HG02571 (cell line): ENCODE measurements around the gene TMEM107.
A peak's percentile ranks its signal among the peaks of the same experiment; 100 is the strongest.

Source experiments
- ATAC-seq: cut with Tn5 transposase; IDR thresholded peaks from one replicate; pipeline ENCODE4 v1.9.1; 2021; ENCODE audit warnings: mild to moderate bottlenecking, moderate library complexity; ENCODE audit not compliant: unreplicated experiment

TMEM107 gene

GRCh38 chr17:8138672-8139371 lies 37.4 kb downstream of the TMEM107 start:
- ATAC-seq: peak; percentile 82

GRCh38 chr17:8138374-8138671 lies 37.9 kb downstream of the TMEM107 start:
- ATAC-seq: no peak

GRCh38 chr17:8137645-8138373 lies 38.4 kb downstream of the TMEM107 start:
- no peak for ATAC-seq

DNA sequence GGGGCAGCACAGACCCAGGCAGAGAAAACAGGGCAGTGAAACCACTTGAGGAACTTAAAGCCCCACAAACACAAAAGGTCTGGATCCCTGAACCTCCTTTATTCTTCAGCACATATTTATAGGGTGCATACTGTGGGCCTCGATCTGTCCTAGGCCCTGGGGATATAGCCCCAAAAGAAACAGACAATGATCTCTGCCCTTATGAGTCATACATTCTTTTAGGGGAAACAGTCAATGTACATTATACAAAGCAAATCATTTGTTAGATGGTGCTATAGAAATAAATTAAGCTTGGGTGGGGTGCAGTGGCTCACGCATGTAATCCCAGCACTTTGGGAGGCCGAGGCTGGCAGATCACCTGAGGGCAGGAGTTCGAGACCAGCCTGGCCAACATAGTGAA lies 42.2 kb downstream of the TMEM107 start:
- ATAC-seq: no peak

- ATAC-seq: no peak
Measured at GRCh38 chr17:8133399-8133798, 42.8 kb downstream of the TMEM107 start.

GRCh38 chr17:8131844-8132441 lies 44.2 kb downstream of the TMEM107 start:
- no peak for ATAC-seq

GRCh38 chr17:8128125-8128784 lies 47.9 kb downstream of the TMEM107 start:
- no peak for ATAC-seq

GRCh38 chr17:8126491-8127066 lies 49.6 kb downstream of the TMEM107 start:
- ATAC-seq: no peak

- no peak for ATAC-seq
Measured at GRCh38 chr17:8125947-8126490, 50.2 kb downstream of the TMEM107 start.

DNA sequence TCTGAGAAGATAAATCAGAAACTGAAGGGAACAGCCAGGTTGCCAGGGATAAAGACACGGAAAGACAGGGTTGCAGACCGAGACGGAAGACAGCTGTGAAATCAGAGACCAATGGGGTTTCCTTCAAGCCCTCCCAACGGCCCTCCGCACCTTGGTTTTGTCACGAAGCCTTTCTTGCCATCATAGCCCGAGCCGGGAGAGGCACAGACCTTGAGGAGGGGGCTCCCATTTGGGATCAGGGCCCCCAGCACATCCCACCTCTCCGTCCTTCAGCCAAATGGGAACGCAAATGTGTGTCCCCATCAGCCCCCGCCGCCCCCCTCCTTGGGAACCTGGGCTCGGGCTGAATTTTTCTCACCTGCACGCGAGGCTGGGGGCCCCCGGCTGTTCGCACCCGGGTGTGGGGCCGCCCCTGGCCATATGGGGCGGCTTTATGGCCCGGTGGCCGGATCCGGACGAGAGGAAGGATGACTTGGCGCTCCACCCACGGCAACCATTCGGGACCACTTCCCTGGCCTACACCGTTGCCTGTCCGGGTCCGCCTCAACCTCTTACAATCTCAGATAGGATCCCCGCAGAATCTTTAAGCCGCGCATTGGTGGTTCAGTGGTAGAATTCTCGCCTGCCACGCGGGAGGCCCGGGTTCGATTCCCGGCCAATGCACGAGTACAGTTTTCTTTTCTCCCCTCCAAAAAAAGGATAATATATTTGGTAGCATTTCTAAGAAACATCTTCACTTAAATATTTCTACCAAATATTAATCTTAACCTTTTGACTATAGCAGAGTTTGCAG lies 50.8 kb downstream of the TMEM107 start:
- no peak for ATAC-seq

- no peak for ATAC-seq
Measured at GRCh38 chr17:8124350-8125153, 51.6 kb downstream of the TMEM107 start.

DNA sequence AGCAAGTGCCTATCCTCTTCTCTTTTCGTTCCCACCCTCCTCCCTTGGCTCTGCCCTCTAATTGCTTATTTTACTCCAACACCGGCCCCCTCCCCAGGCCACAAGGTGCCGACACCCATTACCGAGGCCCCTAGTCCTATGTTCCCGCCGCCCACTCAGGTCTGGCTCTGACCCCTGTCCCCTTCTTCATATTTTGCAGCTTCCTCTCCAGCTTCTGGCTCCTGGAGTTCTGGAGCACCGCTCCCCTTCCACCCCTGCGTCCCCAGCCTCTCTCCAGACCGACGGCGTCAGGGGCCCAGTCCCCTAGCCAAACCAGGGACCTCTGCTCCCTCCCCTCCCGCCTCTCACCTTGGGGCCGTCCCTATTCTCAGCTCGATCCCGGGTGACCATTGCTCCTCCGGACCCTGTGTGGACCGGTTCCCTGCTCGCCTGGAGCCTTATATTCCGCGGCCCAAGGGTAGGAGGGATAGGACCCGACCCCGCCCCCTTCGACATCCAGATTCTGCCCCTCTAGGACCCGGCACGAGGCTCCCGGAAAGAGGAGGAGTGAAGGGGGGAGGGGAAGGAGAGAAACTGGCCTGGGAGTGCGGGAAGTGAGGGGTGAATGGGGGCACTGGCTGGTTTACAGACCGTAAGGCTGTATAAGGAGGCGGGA lies 52.4 kb downstream of the TMEM107 start, which contains the start of gene HES7:
Gene HES7 (minus strand): TSS at position 412 of the 655 bp plus-strand sequence. CDS start 22 bp downstream, at position 390.
- ATAC-seq: no peak

GRCh38 chr17:8122924-8123694 lies 53.1 kb downstream of the TMEM107 start:
- no peak for ATAC-seq
